ENCODE data around the gene PDZD2.

PDZD2 gene

DNA sequence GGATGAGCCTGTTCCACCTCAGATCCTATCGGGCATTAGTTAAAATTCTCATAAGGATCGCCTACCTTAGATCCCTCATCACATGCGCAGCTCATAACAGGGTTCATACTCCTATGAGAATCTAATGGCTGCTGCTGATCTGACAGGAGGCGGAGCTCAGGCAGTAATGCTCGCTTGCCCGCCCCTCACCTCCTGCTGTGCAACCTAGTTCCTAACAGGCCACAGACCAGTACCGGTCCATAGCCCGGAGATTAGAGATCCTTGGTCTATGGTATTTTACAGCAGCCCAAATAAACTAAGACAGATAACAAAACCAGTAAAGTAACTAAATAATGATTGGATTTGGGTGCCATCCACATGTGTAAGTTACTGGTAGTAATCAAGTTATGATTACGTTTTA is 517.7 kb downstream of the PDZD2 start:
- in situ Hi-C loops (cut with MboI; ENCODE audit: low sequenced_read_pairs) = no loop called here

DNA sequence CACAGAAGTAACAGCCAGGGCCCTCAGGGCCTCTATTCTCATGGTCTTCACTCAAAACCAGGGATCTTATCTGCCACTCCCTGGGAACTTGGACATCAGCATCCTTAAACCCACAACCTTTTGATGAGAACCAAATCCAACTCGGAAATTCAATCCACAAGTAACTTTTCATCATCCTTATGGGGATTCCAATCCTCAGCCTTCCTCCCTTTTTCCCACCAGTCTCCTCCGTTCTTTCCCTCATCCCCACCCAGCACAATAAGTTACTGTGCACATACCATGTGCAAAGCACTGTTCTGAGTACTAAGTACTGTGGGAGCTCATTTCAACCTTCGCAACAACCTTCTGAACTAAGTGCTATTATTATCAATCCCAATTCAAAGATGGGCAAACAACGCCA is 518.1 kb downstream of the PDZD2 start:
- in situ Hi-C loops (cut with MboI; ENCODE audit: low sequenced_read_pairs) = no loop called here

DNA sequence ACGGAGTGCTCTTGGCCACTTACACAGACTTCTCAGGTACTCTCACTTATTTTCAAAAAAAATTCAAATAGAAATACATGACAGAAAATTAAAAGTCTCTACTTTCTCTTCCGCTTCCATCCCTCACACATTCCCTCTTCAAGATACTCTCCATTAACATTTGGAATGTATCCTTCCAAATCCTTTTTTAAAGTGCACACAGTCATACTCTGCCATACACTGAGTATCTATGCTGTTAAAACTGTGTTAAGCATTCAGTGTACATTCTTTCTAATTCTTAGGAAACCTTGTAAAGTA is 519.7 kb downstream of the PDZD2 start:
- in situ Hi-C loops (cut with MboI; ENCODE audit: low sequenced_read_pairs) = no loop called here

DNA sequence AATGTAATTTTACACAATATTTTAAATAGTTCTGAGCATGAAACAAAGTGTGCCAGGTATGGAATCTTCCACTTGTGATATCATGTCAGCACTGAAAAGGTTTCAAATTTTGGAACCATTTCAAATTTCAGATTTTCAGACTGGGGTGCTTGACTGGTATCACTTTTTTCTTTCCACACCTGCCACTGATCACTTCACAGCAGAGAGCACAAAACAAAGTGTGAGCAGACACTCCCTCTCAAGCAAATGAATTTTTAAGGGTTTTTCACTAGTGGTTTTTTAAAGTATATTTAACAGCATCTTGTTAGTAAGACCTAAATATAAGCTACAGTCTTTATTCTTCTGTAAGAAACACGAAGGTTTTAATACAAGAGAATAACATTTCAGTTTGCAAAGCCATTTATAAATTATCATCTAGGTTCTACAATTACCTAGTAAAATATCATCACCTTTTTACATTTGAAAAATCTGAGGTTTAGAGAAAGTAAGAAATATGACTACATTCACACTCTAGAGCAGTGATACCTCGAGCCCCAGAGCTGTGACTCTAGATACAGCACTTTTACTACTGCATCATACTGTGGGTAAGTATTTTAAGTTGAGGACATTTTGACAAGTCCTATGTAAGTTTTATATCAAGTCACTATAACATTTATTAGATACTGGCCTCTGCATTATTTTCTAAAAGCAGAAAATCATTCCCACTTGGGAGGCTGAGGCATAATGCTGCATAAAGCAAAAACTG is 520.6 kb downstream of the PDZD2 start:
- in situ Hi-C loops (cut with MboI; ENCODE audit: low sequenced_read_pairs) = no loop called here

DNA sequence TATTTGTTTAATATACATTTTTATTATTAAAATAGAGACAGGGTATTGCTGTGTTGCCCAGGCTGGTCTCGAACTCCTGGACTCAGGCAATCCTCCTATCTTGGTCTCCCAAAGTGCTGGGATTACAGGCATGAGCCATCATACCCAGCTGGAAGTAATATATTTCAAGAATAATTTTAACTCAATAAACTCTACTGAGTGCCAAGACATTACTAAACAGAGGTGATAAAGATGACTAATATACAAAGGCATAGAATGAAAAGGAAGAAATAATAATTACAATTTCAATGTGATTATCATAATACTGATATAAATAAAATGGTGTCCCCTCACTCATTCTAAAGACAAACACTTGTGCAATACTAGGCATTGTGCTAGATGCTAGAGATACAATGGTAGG is 521.3 kb downstream of the PDZD2 start:
- in situ Hi-C loops (cut with MboI; ENCODE audit: low sequenced_read_pairs) = no loop called here

Measured in hTERT RPE-1 (cell line).